GM08714 (cell line): ENCODE data around the gene CEBPB.

Source experiments
- H3K4me3 ChIP-seq: fragments of 200-500 bp; sonication (Bioruptor generic); 2 replicates; pipeline ENCODE4 v1.5.1; 2014; ENCODE audit warnings: mild to moderate bottlenecking, low read length, inconsistent platforms
- ZNF274 ChIP-seq: IDR thresholded peaks from 2 replicates; pipeline ENCODE4 v1.6.1; 2012; ENCODE audit warnings: mild to moderate bottlenecking, low read depth, low read length

The CEBPB gene

GRCh38 chr20:50220894-50221365 lies 30.3 kb downstream of the CEBPB start:
- no peak for TF ChIP-seq ZNF274
- H3K4me3 ChIP-seq, result no peak overlapping the region

- TF ChIP-seq ZNF274, result no peak
- H3K4me3 ChIP-seq, result no peak overlapping the region
Observed at GRCh38 chr20:50221501-50222308, 31.1 kb downstream of the CEBPB start.

DNA sequence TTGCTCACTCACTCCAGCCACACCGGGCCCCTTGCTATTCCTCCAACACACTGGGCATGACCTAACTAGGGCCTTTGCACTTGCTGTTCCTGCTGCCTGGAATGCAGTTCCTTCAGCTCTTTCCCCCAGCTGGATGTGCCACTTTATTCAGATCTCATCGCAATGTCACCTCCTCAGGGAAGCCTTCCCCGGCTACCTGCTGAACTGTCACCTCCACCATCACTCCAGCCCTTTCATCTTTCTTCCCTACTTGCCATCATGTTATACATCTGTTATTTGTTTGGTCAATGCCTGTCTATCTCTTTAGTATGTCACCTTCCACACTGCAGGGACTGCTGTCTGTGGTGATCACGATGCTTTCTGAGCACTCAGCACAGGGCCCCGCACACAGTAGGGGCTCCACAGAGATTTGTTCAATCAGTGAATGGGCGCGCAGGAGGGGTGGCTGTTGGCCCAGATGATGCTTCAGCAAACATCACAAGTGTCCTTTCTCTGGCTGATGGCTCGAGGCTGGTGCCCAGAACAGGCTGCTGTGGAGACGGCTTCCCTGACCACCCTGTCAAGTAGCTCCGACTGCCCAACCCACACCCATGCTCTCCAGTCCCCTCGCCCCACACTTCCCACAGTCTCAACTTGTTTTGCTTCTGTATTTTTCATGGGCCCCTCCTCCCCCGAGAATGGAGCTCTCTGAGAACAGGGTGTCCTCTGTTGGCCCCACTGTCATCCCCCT lies 31.8 kb downstream of the CEBPB start:
- TF ChIP-seq ZNF274, result no peak
- H3K4me3 ChIP-seq, result no peak overlapping the region

GRCh38 chr20:50223039-50224005 lies 32.7 kb downstream of the CEBPB start:
- no peak overlapping the region for H3K4me3 ChIP-seq
- TF ChIP-seq ZNF274, result no peak

- TF ChIP-seq ZNF274, result no peak
- no peak overlapping the region for H3K4me3 ChIP-seq
Observed at GRCh38 chr20:50224052-50224451, 33.4 kb downstream of the CEBPB start.

DNA sequence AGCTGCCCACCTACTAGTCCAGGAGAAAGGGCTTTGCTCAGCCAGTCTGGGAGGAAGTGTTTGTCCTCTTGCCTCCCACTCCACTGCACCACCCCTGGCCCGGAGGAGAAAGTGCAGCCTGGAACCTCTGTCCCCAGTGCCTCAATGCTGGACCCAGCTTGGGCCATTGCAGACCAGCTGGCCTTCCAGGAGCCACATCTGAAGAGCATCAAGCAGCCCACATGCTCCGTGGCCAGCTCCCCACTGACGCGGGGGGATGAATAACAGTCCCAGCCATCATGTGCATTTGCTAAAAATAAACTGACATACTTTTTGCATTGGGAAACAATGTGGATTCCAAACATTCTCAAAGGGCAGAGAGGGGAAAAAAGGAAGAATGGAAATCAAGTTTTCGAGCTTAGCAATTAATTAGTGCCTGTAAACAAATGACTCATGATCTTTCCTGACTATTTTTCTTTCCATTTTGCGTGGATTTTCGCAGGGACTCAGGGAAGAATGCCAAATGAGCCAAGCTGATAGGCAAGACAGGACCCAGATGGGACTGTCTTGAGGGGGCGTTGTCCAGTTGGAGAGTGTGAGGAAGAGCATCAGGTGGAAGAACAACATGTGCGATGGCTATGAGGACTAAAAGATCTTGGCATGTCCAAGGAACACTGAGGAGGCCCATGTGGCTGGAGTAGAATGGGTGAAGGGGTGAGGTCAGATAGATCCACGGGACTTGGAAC lies 34.1 kb downstream of the CEBPB start:
- no peak overlapping the region for H3K4me3 ChIP-seq
- TF ChIP-seq ZNF274, result no peak

- TF ChIP-seq ZNF274, result no peak
Observed at GRCh38 chr20:50226093-50226974, 35.7 kb downstream of the CEBPB start.

DNA sequence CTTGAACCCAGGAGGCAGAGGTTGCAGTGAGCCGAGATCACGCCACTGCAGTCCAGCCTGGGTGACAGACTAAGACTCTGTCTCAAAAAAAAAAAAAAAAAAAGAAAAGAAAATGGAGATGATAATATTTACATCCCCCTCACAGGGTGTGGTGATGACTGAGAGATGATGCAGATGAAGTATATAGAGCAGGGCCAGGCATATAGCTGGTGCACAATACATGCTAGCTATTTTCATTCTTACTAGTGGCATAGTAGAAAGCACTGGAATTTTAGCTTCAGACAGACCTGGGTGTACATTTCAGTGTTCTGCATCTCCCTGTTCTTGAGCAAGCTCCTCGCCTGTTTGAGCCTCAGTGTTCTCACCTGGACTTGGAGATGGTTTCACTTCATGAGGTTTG lies 36.9 kb downstream of the CEBPB start:
- H3K4me3 ChIP-seq, result no peak overlapping the region
- no peak for TF ChIP-seq ZNF274

More at GRCh38 chr20:50226093-50226974, 35.7 kb downstream of the CEBPB start:
- no peak overlapping the region for H3K4me3 ChIP-seq

GRCh38 chr20:50229156-50229607 lies 38.6 kb downstream of the CEBPB start:
- no peak overlapping the region for H3K4me3 ChIP-seq
- TF ChIP-seq ZNF274, result no peak

DNA sequence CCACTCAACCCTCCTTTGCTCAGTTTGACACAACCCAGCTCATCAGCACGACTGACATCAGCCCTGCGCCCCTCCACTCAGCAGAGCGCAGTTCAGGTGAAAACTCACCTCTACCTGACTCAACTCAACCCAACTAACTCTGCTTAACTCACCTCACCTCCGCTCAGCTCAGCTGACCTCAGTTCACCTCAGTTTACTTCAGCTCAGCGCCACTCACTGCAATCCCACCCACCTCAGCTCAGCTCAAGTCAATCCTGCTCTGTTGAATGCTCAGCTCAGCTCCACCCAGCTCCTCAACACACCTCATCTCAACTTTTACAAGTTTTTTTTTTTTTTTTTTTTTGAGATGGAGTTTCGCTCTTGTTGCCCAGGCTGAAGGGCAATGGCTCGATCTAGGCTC lies 39.6 kb downstream of the CEBPB start:
- no peak for TF ChIP-seq ZNF274
- no peak overlapping the region for H3K4me3 ChIP-seq

GRCh38 chr20:50230871-50231560 lies 40.4 kb downstream of the CEBPB start:
- TF ChIP-seq ZNF274, result no peak
- no peak overlapping the region for H3K4me3 ChIP-seq

GRCh38 chr20:50231854-50232253 lies 41.2 kb downstream of the CEBPB start:
- H3K4me3 ChIP-seq, result no peak overlapping the region
- TF ChIP-seq ZNF274, result no peak
